Esophagus muscularis mucosa (tissue), 4 donors: ENCODE measurements around the gene DNASE1L1. TPM values are rescaled to one million over a fixed set of nuclear protein-coding genes. Genes with fewer than 3 reads are reported as not detected.

Experiments
- DNase-seq: peaks from one replicate; pipeline ENCODE4 v3.0.0-alpha.2; 2017; ENCODE audit errors: extremely low spot score
- H3K27ac ChIP-seq, 4 donors: fragments of 200-600 bp; sonication (generic); replicated peaks in 1 of 4; 1 replicate in 3 of 4; 2 replicates in 1 of 4; pipeline ENCODE4 v1.5.1; 2016 to 2019; ENCODE audit warnings: mild to moderate bottlenecking in 1 of 4
- H3K27me3 ChIP-seq, 4 donors: fragments of 200-600 bp; sonication (generic); one replicate each; pipeline versions ENCODE4 v1.5.1 to v1.6.0; 2016 to 2019
- H3K36me3 ChIP-seq, 4 donors: fragments of 200-600 bp; sonication (generic); one replicate each; pipeline ENCODE4 v1.5.1; 2016 to 2019
- H3K4me1 ChIP-seq, 4 donors: fragments of 200-600 bp; sonication (generic); one replicate each; pipeline ENCODE4 v1.5.1; 2016 to 2019
- H3K4me3 ChIP-seq, 4 donors: fragments of 200-600 bp; sonication (generic); 1 replicate in 2 of 4; 2 replicates in 2 of 4; pipeline ENCODE4 v1.5.1; 2016 to 2019; ENCODE audit warnings: mild to moderate bottlenecking in 4 of 4, moderate library complexity in 1 of 4
- H3K9me3 ChIP-seq, 4 donors: fragments of 200-600 bp; sonication (generic); 1 replicate in 3 of 4; 2 replicates in 1 of 4; pipeline ENCODE4 v1.5.1; 2016 to 2019
- EP300 ChIP-seq: sonication (generic); formaldehyde crosslinking; IDR thresholded peaks from one replicate; pipeline ENCODE4 v1.6.1; 2017; ENCODE audit warnings: antibody characterized with exemption
- POLR2A ChIP-seq: fragments of 450-650 bp; IDR thresholded peaks from one replicate; pipeline ENCODE4 v1.6.1; 2017; ENCODE audit warnings: antibody characterized with exemption, moderate library complexity, mild to moderate bottlenecking, low read depth
- POLR2AphosphoS5 ChIP-seq, 2 donors: sonication (generic); formaldehyde crosslinking; IDR thresholded peaks; one replicate each; pipeline ENCODE4 v1.6.1; 2017; ENCODE audit warnings: antibody characterized with exemption in 2 of 2
- WGBS: methylation state at CpG from one replicate; pipeline ENCODE4 v1.1.5; 2018; 5-methylcytosine and 5-hydroxymethylcytosine counted together
- intact Hi-C: fragments of 100-400 bp; cut with DNase I; formaldehyde crosslinking; loops from one replicate; pipeline ENCODE4 v1.15.1; 2023
- total RNA-seq, 4 donors: library from RNA; depleted of rRNA; stranded (reverse); fragments of >200 nt; gene quantifications; one replicate each; pipeline versions ENCODE4 v1.1.0 to v1.2.1, GENCODE V29; 2016
- TF ChIP-seq, protein P1 (sequence below), 3 experiments: fragments of 200-600 bp in 2 of 3; fragments of 450-650 bp in 1 of 3; sonication (generic) in 2 of 3; IDR thresholded peaks; one replicate each; pipeline ENCODE4 v1.5.1; 2017 to 2019; ENCODE audit warnings: antibody characterized with exemption in 3 of 3, mild to moderate bottlenecking in 2 of 3, moderate library complexity in 1 of 3

DNASE1L1 gene
- total RNA-seq, 4 donors from 2014 or later, result 19.9 to 24.3 (median 22.6) TPM

DNA sequence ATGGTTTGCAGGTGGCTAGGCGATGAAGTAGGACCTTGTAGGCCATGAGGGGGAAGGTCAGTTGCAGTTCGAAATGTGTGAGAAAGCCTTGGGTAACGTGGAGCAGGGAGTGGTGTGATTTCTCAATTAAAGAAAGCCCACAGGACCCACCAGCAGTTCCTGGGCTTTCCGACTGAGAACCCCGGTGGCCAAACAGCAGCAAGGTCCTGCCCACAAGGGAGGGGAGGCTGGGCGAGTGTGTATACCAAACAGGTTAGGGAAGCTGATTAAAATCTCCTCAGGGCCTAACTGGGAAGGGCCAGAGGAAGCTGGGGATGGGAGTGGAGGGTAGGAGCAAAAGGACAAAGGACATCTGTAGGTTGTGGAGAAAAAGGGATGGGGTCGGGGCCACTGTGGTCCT, 21.9 kb upstream of the DNASE1L1 start:
- TF ChIP-seq EP300 (no peak), POLR2AphosphoS5 (IDR thresholded peaks at IDR 0.05) (no peak), POLR2A (no peak)
- TF ChIP-seq, protein P1, sequence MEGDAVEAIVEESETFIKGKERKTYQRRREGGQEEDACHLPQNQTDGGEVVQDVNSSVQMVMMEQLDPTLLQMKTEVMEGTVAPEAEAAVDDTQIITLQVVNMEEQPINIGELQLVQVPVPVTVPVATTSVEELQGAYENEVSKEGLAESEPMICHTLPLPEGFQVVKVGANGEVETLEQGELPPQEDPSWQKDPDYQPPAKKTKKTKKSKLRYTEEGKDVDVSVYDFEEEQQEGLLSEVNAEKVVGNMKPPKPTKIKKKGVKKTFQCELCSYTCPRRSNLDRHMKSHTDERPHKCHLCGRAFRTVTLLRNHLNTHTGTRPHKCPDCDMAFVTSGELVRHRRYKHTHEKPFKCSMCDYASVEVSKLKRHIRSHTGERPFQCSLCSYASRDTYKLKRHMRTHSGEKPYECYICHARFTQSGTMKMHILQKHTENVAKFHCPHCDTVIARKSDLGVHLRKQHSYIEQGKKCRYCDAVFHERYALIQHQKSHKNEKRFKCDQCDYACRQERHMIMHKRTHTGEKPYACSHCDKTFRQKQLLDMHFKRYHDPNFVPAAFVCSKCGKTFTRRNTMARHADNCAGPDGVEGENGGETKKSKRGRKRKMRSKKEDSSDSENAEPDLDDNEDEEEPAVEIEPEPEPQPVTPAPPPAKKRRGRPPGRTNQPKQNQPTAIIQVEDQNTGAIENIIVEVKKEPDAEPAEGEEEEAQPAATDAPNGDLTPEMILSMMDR (IDR thresholded peaks at IDR 0.05), result no peak
- Histone ChIP-seq H3K27ac (peak overlapping the region in 1 of 4 donors; percentile 26), H3K9me3 (no peaks in the 10 kb centered on the region), H3K4me3 (no peak overlapping the region), H3K4me1 (peaks cover 5 to 34% (median 33%) of the 10 kb centered on the region in 4 donors), H3K36me3 (peaks cover 0 to 46% (median 39%) of the 10 kb centered on the region in 4 donors), H3K27me3 (no peaks in the 10 kb centered on the region)
- DNase-seq, result no peak
- intact Hi-C loops, result no loop called here
- 68% methylated on average over 7 of the region's 7 CpGs for WGBS

DNA sequence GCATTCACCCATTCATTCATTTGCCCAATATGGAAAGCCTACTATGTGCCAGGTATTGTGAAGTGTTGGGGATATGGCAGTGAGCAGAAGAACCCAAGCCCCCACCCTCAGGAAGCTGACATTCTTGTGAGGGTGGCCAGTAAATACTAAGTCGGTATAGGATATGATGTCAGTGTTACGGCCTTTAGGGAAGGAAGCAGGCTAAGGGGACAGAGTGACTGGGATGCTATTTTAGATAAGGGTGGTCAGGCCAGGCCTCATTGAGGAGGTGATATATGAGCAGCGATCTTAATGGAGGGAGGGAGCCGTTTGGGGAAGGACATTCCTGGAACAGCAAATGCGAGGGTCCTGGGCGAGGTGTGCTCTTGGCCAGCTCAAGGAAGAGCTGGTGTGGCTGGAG, 21.4 kb upstream of the DNASE1L1 start:
- Histone ChIP-seq H3K4me1 (peaks cover 5 to 34% (median 33%) of the 10 kb centered on the region in 4 donors), H3K36me3 (peaks cover 0 to 43% (median 36%) of the 10 kb centered on the region in 4 donors), H3K27ac (peak overlapping the region in 1 of 4 donors; percentile 26), H3K27me3 (no peaks in the 10 kb centered on the region), H3K9me3 (no peaks in the 10 kb centered on the region), H3K4me3 (no peak overlapping the region)
- 63% methylated on average over 6 of the region's 6 CpGs for WGBS
- intact Hi-C loops, result no loop called here
- TF ChIP-seq POLR2A (no peak), EP300 (no peak), POLR2AphosphoS5 (IDR thresholded peaks at IDR 0.05) (no peak)
- TF ChIP-seq, protein P1 (IDR thresholded peaks at IDR 0.05), result no peak
- DNase-seq, result no peak

DNA sequence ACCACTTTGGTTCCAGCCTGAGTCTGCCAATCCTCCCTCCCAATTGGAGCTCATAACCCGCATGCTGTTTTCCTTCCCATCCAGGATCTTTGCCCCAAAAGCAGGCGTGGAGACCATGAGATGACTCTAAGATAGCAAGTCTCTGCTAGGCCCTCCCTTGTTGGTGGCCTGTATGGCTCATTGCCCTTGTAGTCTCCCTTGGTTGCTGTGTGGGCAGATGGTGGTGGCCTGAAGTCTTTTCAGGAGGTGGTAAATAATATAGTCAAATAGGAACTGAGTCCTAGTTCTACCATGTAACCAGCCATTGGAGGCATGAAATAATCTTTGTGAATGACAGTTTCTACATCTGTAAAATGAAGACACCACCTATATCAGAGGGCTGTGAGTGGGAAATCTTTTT, 20.7 kb upstream of the DNASE1L1 start:
- Histone ChIP-seq H3K36me3 (peaks cover 0 to 35% (median 29%) of the 10 kb centered on the region in 4 donors), H3K4me3 (peak overlapping the region; percentile 69 to 84 (median 75)), H3K27ac (no peak overlapping the region), H3K27me3 (no peaks in the 10 kb centered on the region), H3K4me1 (peaks cover 5 to 34% (median 33%) of the 10 kb centered on the region in 4 donors), H3K9me3 (no peaks in the 10 kb centered on the region)
- 68% methylated on average over 2 of the region's 2 CpGs for WGBS
- intact Hi-C loops, result no loop called here
- DNase-seq, result no peak
- TF ChIP-seq POLR2A (no peak), EP300 (no peak), POLR2AphosphoS5 (IDR thresholded peaks at IDR 0.05) (no peak)
- TF ChIP-seq, protein P1 (IDR thresholded peaks at IDR 0.05), result no peak

DNA sequence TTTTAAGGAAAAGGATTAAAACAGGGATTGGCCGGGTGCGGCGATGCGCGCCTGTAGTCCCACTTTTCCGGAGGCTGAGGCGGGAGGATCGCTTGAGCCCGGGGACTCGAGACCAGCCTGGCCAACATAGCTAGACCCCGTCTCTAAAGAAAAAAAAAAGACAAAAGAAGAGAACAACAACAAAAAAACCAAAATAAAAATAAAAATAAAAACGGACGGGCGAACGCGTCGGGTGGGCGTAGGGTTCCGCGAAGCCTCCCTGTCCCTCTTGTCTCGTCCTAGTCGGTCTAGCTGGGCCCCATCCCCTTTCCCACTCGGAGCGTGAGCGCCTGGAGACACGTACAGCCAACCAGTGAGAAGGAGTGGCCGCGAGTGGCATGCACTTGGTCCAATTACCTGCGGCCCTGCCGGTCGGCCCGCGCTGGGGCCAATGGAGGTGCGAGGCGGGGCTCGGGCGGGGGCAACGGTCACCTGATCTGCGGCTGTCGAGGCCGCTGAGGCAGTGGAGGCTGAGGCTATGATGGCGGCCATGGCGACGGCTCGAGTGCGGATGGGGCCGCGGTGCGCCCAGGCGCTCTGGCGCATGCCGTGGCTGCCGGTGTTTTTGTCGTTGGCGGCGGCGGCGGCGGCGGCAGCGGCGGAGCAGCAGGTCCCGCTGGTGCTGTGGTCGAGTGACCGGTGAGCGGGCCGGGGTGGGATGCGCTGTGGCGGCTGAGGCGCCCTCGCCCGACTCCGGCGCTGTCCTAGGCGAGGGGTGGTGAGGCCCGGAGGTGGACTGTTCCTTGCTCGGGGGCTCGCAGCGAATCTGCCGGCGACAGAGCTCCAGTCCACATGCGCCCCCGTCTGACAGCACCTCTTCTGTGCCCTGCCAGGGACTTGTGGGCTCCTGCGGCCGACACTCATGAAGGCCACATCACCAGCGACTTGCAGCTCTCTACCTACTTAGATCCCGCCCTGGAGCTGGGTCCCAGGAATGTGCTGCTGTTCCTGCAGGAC, 19.4 kb upstream of the DNASE1L1 start, which contains the start of gene ATP6AP1:
ATP6AP1 (plus strand) TSS at position 502 of the 996 bp plus-strand sequence; CDS start at position 518, 16 bp downstream.
- peak; percentile 96 for DNase-seq
- Histone ChIP-seq H3K4me3 (peak within 1 kb of the TSS; percentile 69 to 84 (median 75)), H3K4me1 (peaks cover 5 to 34% (median 33%) of the 10 kb centered on the region in 4 donors), H3K27ac (peak within 1 kb of the TSS; percentile 81 to 85 (median 84)), H3K9me3 (no peaks in the 10 kb centered on the region), H3K36me3 (peaks cover 0 to 23% (median 18%) of the 10 kb centered on the region in 4 donors), H3K27me3 (no peaks in the 10 kb centered on the region)
- peak; percentile 76 to 86 for TF ChIP-seq POLR2AphosphoS5 (IDR thresholded peaks at IDR 0.05)
- no peak for TF ChIP-seq EP300
- peak; percentile 29 for TF ChIP-seq POLR2A
- TF ChIP-seq, protein P1 (IDR thresholded peaks at IDR 0.05), result no peak
- intact Hi-C loops, result no loop called here
- WGBS, result 58% methylated on average over 79 of the region's 87 CpGs
